GM21737 (cell line): ENCODE results near the gene FBXO48.
"Not testable (repeated sequence)": the region's sequence is repeated elsewhere in the genome, so short reads cannot be mapped to it uniquely, and the experiment has no call there.

ENCODE experiments used
- ATAC-seq: cut with Tn5 transposase; IDR thresholded peaks from one replicate; pipeline ENCODE4 v1.9.1; 2021; ENCODE audit warnings: mild to moderate bottlenecking, moderate library complexity; ENCODE audit not compliant: unreplicated experiment

Gene FBXO48

GRCh38 chr2:68467077-68467960 lies at the start of gene FBXO48, which contains the start of gene APLF:
FBXO48 (minus strand) TSS chr2:68467294; CDS start chr2:68465145, 2,149 bp downstream.
APLF (plus strand) TSS chr2:68467585; CDS start chr2:68467732, 147 bp downstream.
- ATAC-seq, result peak; percentile 92

- no peak for ATAC-seq
Measured at GRCh38 chr2:68516051-68516955, 49.2 kb upstream of the FBXO48 start.

- no peak for ATAC-seq
Measured at GRCh38 chr2:68514316-68514929, 47.3 kb upstream of the FBXO48 start.

DNA sequence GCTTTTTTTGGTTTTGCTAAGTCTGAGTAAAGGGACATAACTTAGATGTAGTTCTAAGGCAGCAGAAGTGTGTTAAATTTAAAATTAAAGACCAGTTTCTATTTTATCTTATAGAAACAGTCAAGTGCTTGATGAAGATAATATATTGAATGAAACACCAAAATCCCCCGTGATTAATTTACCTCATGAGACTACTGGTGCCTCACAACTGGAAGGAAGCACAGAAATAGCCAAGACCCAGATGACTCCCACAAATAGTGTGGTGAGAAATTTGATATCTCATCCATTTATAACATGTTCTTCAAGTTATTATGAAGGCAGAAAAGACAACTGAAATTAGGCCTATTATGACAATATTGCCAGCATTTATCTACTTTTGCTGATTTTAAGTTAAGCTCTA lies 45.9 kb upstream of the FBXO48 start:
- no peak for ATAC-seq

DNA sequence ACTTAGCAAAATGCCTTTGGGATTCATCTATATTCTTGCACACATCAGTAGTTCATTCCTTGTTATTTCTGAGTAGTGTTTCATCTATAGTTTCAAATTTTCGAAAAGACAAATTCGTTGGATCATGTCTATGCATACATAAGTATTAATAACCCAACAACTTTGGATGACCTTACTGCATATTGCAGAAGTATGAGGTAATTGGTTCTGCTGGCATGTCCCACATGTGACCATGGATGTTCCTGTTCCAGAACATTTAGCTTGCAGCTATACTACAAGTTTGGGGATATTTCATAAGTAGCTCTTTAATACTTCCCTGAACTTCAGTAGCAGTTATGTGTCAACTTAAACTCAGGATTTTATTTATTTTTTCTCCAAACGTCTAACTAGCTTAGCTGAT lies 45.2 kb upstream of the FBXO48 start:
- no peak for ATAC-seq

GRCh38 chr2:68506170-68506569 lies 39.1 kb upstream of the FBXO48 start:
- ATAC-seq, result no peak

GRCh38 chr2:68505603-68506159 lies 38.6 kb upstream of the FBXO48 start:
- ATAC-seq, result no peak

DNA sequence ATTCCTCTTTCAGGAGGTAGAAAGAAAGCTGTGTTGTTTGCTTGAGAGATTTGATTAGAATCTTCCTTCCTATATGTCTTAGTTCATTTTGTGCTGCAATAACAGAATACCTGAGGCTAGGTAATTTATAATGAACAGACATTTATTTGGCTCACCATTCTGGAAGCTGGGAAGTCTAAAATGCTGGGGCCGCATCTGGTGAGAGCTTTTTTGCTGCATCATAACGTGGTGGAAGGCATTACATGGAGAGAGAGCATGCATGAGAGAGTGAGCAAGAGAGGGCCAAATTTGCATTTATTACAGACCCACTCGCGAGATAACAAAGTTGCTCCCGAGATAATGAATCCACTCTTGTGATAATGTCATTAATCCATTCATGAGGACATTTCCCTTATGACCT lies 34.7 kb upstream of the FBXO48 start:
- ATAC-seq, result no peak

DNA sequence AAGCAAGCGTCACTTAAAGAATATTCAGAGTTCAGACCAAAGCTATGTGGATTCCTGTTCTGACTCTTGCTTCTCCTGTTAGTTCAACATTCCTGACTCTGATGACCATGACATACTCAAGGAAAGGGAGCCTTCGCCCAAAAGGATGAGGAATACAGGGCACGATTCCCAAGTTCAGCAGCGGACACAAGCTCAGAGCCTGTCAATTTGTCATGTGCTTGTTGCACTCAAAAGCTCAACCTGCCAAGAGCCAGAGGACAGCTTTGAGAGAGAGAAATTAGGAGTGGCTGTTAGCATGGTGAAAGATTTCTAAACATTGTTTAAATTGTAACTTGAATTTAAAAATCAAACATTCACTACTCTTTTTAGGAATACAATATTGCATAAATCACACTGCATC lies 33.6 kb upstream of the FBXO48 start:
- ATAC-seq, result no peak

DNA sequence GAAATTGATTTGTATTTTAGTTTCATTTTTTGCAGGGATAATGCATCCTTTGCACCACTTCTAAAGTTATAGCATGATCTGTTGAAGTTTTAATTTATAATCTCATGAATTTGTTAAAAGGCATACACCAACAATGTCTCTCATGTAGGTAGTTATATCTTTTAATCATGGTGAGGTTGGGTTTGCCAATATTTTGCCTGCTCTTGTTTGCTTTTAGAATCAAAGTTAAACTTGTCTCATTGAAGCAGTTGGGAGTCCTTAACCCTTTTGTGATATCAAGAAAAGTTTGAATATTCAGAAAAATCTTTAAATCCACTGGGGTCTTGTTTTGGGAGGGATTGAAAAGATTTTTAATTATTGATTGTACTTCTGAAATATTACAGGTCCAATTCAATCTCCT lies 32.0 kb upstream of the FBXO48 start:
- no peak for ATAC-seq

DNA sequence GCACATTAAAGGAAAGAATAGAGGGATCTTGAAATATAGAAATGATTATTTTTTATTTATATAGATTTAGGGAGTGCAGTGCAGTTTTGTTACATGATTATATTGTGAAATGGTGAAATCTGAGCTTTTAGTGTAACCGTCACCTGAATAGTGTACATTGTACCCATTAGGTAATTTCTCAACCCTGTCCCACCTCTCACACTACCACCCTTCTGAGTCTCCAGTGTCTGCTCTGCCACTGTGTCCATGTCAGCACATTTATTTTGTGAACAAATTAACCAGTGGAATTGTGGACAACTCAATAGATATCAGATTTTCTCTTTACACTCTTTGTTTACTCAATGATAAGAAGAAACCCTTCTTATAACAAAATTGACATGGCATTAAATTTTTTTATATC lies 24.5 kb upstream of the FBXO48 start:
- no peak for ATAC-seq

GRCh38 chr2:68489282-68489681 lies 22.2 kb upstream of the FBXO48 start:
- ATAC-seq, result no peak

GRCh38 chr2:68488605-68489004 lies 21.5 kb upstream of the FBXO48 start:
- ATAC-seq, result not testable (repeated sequence)

DNA sequence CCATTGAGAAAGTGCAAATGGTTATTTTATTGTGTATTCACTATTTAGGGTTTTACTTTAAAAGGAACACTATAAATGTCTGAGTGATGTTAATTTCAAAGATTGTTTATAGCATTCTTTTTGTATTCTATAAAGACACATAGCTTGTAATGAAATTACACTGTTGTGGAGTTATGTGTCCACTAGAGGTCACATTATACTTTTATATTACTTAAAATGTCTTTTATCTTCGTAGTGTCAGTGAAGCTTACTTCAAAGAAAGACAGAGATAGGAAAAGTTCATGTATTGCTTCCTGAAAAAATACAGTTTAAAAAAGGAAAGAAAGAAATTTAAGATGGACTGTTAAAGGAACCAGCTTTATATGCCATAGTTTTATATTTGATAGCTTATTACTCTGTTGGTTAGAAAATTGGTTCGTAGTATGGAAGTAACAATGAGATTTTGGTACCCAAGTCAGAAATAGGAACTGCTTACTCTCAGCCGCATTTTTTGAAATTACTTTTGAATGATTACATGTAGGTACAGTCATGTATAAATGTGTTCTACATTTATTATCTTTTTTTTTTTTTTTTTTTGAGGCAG lies 20.8 kb upstream of the FBXO48 start:
- no peak for ATAC-seq

GRCh38 chr2:68483011-68483410 lies 15.9 kb upstream of the FBXO48 start:
- no peak for ATAC-seq

DNA sequence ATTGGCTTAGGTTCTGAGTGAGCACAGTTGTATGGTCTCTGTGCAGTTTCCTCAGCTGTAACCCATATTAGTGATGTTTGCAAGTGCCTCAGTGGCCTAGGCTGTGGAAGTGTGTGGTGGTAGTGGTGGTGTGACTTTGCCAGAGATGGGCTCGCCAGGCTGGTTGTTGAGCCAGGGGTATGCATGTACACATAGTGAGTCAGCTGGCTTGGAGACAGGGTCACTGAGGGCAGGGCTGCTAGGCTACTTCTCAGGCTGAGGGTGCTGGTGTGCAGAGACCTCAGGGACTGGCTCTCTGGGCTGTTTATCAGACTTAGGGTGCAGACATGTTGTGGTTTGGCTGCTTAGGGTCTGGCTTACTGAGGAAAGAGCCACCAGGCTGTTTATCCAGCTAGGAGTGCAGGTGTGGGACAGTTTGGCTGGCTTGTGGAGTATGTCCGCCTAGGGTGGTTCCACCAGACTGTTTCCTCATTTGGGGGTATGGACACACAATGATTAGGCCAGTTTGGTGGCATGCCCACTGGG lies 15.3 kb upstream of the FBXO48 start:
- ATAC-seq, result no peak

GRCh38 chr2:68478688-68479087 lies 11.6 kb upstream of the FBXO48 start:
- no peak for ATAC-seq

DNA sequence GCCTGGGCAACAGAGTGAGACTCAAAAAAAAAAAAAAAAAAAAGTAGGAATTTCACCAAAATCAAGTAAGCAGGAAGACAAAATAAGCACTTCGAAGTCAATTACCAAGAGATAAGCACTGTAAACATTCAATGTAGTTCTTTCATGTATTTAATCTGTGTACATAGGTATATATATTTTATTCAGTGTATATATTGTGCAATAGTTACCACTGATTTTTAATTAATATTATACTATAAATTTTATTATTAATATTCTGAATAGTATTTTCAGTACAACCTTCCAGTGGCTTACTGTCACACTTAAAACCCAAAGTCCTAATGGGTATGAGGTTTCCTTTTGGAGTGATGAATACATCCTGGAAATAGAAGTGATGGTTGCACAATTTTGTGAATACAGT lies 9.4 kb upstream of the FBXO48 start:
- no peak for ATAC-seq

DNA sequence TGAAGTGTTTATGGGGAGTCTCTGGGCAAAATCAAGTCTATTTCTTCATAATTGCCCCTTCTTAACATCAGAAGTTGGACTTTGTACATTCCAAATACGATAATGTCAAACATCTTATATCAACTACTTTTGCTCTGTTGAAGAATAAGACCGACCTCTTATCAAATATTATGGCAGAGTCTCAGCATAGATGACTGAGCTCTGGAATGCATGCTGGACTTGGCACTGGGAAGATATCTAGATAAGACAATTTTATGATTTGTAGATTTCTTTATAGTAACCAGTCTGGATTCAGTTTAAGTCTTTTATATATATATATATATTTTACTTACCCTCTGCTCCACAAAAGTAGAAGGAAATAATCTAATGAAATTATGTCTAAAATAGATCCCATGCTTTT lies 8.5 kb upstream of the FBXO48 start:
- ATAC-seq, result no peak

DNA sequence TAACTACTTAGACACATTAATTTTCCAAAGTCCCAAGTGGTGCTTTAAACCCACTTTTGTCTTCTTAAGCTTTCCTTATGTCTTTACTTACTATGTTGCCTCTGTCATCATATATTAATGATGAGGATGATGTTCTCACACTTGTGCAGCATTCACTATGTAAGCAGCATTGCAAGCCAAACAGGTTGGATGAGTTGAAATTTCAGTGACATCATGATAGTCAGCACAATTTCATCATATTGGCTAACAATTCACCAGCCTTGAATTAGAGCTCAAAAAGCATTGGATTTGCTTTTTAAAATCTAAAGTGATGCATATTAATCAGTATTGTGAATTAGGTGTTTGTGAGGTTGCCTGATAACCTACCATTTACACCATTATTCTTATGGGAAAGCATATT lies 8.0 kb upstream of the FBXO48 start:
- ATAC-seq, result no peak
